ENCODE data around the gene LSM14A.
"Not testable (repeated sequence)": the region's sequence is repeated elsewhere in the genome, so short reads cannot be mapped to it uniquely, and the experiment has no call there.

The LSM14A gene

GRCh38 chr19:34171877-34172660 is at the start of gene LSM14A:
Gene LSM14A (plus strand): TSS chr19:34172504. CDS start chr19:34172643, 139 bp downstream.
- DNase-seq = peak; percentile 91 to 95

- no peak for DNase-seq
Observed at GRCh38 chr19:34124828-34125227, 47.5 kb upstream of the LSM14A start.

GRCh38 chr19:34126966-34127365 is 45.3 kb upstream of the LSM14A start:
- no peak for DNase-seq

- DNase-seq = no peak
Observed at GRCh38 chr19:34127684-34128189, 44.6 kb upstream of the LSM14A start.

GRCh38 chr19:34128558-34129250 is 43.6 kb upstream of the LSM14A start:
- DNase-seq = no peak

GRCh38 chr19:34131100-34131499 is 41.2 kb upstream of the LSM14A start:
- no peak for DNase-seq

- DNase-seq = not testable (repeated sequence)
Observed at GRCh38 chr19:34132145-34132544, 40.2 kb upstream of the LSM14A start.

GRCh38 chr19:34132706-34133105 is 39.6 kb upstream of the LSM14A start:
- not testable (repeated sequence) for DNase-seq

- peak; percentile 94 to 96 for DNase-seq
Observed at GRCh38 chr19:34134190-34135053, 37.9 kb upstream of the LSM14A start.

- no peak for DNase-seq
Observed at GRCh38 chr19:34135054-34135800, 37.1 kb upstream of the LSM14A start.

GRCh38 chr19:34135821-34136611 is 36.3 kb upstream of the LSM14A start:
- DNase-seq = no peak

GRCh38 chr19:34141025-34141424 is 31.3 kb upstream of the LSM14A start:
- no peak for DNase-seq

GRCh38 chr19:34142440-34142839 is 29.9 kb upstream of the LSM14A start:
- DNase-seq = no peak

GRCh38 chr19:34145741-34146202 is 26.5 kb upstream of the LSM14A start:
- DNase-seq = peak; percentile 61 to 67

GRCh38 chr19:34148658-34149185 is 23.6 kb upstream of the LSM14A start:
- DNase-seq = no peak

GRCh38 chr19:34149873-34150272 is 22.4 kb upstream of the LSM14A start:
- no peak for DNase-seq

- DNase-seq = no peak
Observed at GRCh38 chr19:34150558-34150957, 21.7 kb upstream of the LSM14A start.

- no peak for DNase-seq
Observed at GRCh38 chr19:34151439-34151838, 20.9 kb upstream of the LSM14A start.

- no peak for DNase-seq
Observed at GRCh38 chr19:34154401-34154800, 17.9 kb upstream of the LSM14A start.

GRCh38 chr19:34155686-34156085 is 16.6 kb upstream of the LSM14A start:
- no peak for DNase-seq

- DNase-seq = not testable (repeated sequence)
Observed at GRCh38 chr19:34158966-34159365, 13.3 kb upstream of the LSM14A start.
